Fibroblast of peridontal ligament (primary cell): ENCODE data around the gene TCERG1.
"Not testable (repeated sequence)": the region's sequence is repeated elsewhere in the genome, so short reads cannot be mapped to it uniquely, and the experiment has no call there.

ENCODE experiments used
- DNase-seq: peaks from one replicate; pipeline ENCODE4 v3.0.0-alpha.2; 2010; ENCODE audit errors: extremely low read depth

Gene TCERG1

GRCh38 chr5:146521403-146522106 lies 74.4 kb downstream of the TCERG1 start:
- DNase-seq: no peak

- no peak for DNase-seq
Observed at GRCh38 chr5:146523698-146524097, 76.6 kb downstream of the TCERG1 start.

GRCh38 chr5:146527785-146528184 lies 80.7 kb downstream of the TCERG1 start:
- no peak for DNase-seq

GRCh38 chr5:146528236-146528635 lies 81.1 kb downstream of the TCERG1 start:
- DNase-seq: no peak

- no peak for DNase-seq
Observed at GRCh38 chr5:146529984-146530383, 82.9 kb downstream of the TCERG1 start.

GRCh38 chr5:146533260-146533857 lies 86.2 kb downstream of the TCERG1 start:
- DNase-seq: peak; percentile 57

GRCh38 chr5:146533882-146534281 lies 86.7 kb downstream of the TCERG1 start:
- DNase-seq: no peak

- DNase-seq: no peak
Observed at GRCh38 chr5:146538432-146538831, 91.3 kb downstream of the TCERG1 start.

GRCh38 chr5:146539973-146540372 lies 92.8 kb downstream of the TCERG1 start:
- DNase-seq: no peak

GRCh38 chr5:146540414-146540813 lies 93.3 kb downstream of the TCERG1 start:
- peak; percentile 3 for DNase-seq

GRCh38 chr5:146541958-146542849 lies 95.1 kb downstream of the TCERG1 start:
- DNase-seq: peak; percentile 37

- DNase-seq: no peak
Observed at GRCh38 chr5:146544232-146544631, 97.1 kb downstream of the TCERG1 start.

GRCh38 chr5:146548781-146549449 lies 101.8 kb downstream of the TCERG1 start:
- DNase-seq: no peak

- no peak for DNase-seq
Observed at GRCh38 chr5:146549615-146550014, 102.5 kb downstream of the TCERG1 start.

- DNase-seq: no peak
Observed at GRCh38 chr5:146553446-146553845, 106.3 kb downstream of the TCERG1 start.

GRCh38 chr5:146556884-146557283 lies 109.8 kb downstream of the TCERG1 start:
- DNase-seq: not testable (repeated sequence)

- no peak for DNase-seq
Observed at GRCh38 chr5:146560205-146560812, 113.2 kb downstream of the TCERG1 start.
